ENCODE data around the gene KSR1. TPM values are rescaled to one million over a fixed set of nuclear protein-coding genes. Genes with fewer than 3 reads are reported as not detected.

The KSR1 gene
- total and polyA plus RNA-seq, 9 of the 15 experiments (the other 6 are each of a cell fraction or from before 2014, with no cell fraction given) = 1.4 to 51.7 (median 18.4) TPM

DNA sequence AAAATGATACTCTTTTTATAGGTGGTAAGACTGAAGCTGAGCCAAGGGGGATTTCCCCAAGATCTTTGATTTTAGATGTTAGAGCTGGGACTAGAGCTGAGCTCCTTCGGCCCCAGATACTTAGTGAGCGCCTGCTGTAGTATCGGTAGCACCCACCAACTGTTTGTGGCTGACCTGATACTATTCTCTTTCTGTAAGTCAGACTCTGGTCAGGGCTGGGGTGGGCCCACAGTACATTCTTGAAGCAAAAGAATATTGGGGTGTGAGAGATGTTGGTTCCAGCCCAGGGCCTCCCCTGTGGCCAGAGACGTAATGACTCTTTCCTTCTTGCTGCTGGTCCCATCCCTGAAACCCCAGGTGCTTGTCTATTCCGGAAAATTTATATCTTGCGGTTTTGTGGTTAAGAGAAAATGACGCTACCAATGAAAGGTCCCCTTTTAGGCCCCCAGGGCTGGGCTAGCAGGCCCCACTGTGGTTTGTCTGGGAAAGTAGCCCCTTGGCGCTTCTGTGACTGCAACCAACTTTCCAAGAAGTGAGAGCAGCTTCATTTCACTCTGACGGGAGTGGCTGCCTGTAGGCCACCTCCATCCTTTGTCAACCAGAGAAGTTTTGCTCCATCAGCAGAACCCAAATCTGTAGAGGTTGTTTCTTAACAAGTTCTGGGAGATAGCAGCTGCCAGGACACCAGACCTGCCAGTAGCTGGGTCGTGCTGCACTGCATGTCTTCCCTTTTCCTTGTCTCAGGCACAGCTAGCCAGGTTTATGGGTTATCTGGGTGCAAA lies 88.3 kb downstream of the KSR1 start (continued):
- TF ChIP-seq, protein P1, sequence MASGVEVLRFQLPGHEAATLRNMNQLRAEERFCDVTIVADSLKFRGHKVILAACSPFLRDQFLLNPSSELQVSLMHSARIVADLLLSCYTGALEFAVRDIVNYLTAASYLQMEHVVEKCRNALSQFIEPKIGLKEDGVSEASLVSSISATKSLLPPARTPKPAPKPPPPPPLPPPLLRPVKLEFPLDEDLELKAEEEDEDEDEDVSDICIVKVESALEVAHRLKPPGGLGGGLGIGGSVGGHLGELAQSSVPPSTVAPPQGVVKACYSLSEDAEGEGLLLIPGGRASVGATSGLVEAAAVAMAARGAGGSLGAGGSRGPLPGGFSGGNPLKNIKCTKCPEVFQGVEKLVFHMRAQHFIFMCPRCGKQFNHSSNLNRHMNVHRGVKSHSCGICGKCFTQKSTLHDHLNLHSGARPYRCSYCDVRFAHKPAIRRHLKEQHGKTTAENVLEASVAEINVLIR (CRISPR knock-in tag; IDR thresholded peaks at IDR 0.05) = peak; percentile 75
- TF ChIP-seq HNRNPL (IDR thresholded peaks at IDR 0.05; ENCODE audit: low read depth, low read length) (no peak), NRF1 (conservative IDR thresholded peaks at IDR 0.05 in 1 of 2, IDR thresholded peaks at IDR 0.05 in 1 of 2) (no peak), ZNF324 (CRISPR knock-in tag; IDR thresholded peaks at IDR 0.05) (no peak), SAFB2 (IDR thresholded peaks at IDR 0.05; ENCODE audit: borderline replicate concordance, low read depth, low read length, severe bottlenecking) (no peak), MECOM (CRISPR knock-in tag; IDR thresholded peaks at IDR 0.05) (no peak), STAT5B (CRISPR knock-in tag; IDR thresholded peaks at IDR 0.05) (no peak), FOSL1 (tag; conservative IDR thresholded peaks at IDR 0.05) (peak; percentile 55), RBM14 (IDR thresholded peaks at IDR 0.05; ENCODE audit: borderline replicate concordance, insufficient read depth, low read depth, low read length) (no peak)
- TF ChIP-seq, protein P2, sequence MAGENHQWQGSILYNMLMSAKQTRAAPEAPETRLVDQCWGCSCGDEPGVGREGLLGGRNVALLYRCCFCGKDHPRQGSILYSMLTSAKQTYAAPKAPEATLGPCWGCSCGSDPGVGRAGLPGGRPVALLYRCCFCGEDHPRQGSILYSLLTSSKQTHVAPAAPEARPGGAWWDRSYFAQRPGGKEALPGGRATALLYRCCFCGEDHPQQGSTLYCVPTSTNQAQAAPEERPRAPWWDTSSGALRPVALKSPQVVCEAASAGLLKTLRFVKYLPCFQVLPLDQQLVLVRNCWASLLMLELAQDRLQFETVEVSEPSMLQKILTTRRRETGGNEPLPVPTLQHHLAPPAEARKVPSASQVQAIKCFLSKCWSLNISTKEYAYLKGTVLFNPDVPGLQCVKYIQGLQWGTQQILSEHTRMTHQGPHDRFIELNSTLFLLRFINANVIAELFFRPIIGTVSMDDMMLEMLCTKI (IDR thresholded peaks at IDR 0.05; ENCODE audit: partially characterized antibody) = no peak
- TF ChIP-seq, protein P3, sequence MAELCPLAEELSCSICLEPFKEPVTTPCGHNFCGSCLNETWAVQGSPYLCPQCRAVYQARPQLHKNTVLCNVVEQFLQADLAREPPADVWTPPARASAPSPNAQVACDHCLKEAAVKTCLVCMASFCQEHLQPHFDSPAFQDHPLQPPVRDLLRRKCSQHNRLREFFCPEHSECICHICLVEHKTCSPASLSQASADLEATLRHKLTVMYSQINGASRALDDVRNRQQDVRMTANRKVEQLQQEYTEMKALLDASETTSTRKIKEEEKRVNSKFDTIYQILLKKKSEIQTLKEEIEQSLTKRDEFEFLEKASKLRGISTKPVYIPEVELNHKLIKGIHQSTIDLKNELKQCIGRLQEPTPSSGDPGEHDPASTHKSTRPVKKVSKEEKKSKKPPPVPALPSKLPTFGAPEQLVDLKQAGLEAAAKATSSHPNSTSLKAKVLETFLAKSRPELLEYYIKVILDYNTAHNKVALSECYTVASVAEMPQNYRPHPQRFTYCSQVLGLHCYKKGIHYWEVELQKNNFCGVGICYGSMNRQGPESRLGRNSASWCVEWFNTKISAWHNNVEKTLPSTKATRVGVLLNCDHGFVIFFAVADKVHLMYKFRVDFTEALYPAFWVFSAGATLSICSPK (IDR thresholded peaks at IDR 0.05; ENCODE audit: borderline replicate concordance) = no peak
- TF ChIP-seq, protein P4, sequence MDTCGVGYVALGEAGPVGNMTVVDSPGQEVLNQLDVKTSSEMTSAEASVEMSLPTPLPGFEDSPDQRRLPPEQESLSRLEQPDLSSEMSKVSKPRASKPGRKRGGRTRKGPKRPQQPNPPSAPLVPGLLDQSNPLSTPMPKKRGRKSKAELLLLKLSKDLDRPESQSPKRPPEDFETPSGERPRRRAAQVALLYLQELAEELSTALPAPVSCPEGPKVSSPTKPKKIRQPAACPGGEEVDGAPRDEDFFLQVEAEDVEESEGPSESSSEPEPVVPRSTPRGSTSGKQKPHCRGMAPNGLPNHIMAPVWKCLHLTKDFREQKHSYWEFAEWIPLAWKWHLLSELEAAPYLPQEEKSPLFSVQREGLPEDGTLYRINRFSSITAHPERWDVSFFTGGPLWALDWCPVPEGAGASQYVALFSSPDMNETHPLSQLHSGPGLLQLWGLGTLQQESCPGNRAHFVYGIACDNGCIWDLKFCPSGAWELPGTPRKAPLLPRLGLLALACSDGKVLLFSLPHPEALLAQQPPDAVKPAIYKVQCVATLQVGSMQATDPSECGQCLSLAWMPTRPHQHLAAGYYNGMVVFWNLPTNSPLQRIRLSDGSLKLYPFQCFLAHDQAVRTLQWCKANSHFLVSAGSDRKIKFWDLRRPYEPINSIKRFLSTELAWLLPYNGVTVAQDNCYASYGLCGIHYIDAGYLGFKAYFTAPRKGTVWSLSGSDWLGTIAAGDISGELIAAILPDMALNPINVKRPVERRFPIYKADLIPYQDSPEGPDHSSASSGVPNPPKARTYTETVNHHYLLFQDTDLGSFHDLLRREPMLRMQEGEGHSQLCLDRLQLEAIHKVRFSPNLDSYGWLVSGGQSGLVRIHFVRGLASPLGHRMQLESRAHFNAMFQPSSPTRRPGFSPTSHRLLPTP (IDR thresholded peaks at IDR 0.05; ENCODE audit: borderline replicate concordance, extremely low read depth, insufficient read length) = no peak
- TF ChIP-seq, protein P5, sequence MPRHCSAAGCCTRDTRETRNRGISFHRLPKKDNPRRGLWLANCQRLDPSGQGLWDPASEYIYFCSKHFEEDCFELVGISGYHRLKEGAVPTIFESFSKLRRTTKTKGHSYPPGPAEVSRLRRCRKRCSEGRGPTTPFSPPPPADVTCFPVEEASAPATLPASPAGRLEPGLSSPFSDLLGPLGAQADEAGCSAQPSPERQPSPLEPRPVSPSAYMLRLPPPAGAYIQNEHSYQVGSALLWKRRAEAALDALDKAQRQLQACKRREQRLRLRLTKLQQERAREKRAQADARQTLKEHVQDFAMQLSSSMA (CRISPR knock-in tag; IDR thresholded peaks at IDR 0.05) = no peak
- TF ChIP-seq, protein P6, sequence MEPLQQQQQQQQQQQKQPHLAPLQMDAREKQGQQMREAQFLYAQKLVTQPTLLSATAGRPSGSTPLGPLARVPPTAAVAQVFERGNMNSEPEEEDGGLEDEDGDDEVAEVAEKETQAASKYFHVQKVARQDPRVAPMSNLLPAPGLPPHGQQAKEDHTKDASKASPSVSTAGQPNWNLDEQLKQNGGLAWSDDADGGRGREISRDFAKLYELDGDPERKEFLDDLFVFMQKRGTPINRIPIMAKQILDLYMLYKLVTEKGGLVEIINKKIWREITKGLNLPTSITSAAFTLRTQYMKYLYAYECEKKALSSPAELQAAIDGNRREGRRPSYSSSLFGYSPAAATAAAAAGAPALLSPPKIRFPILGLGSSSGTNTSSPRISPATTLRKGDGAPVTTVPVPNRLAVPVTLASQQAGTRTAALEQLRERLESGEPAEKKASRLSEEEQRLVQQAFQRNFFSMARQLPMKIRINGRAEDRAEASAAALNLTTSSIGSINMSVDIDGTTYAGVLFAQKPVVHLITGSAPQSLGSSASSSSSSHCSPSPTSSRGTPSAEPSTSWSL (CRISPR knock-in tag; IDR thresholded peaks at IDR 0.05; ENCODE audit: borderline replicate concordance) = no peak
